Choroid plexus epithelial cell (primary cell): ENCODE data around the gene MYMX.

Experiments
- DNase-seq: peaks from one replicate; pipeline ENCODE4 v3.0.0-alpha.2; 2010; ENCODE audit warnings: low read depth
- H3K4me3 ChIP-seq: 2 replicates; pipeline ENCODE4 v1.5.1; 2011; ENCODE audit warnings: low read depth, mild to moderate bottlenecking, control low read depth, low read length, moderate library complexity
- CTCF ChIP-seq: conservative IDR thresholded peaks from 2 replicates; pipeline ENCODE4 v1.5.1; 2011; ENCODE audit warnings: low read depth, mild to moderate bottlenecking, control low read depth, inconsistent platforms, low read length, moderate library complexity

MYMX gene

DNA sequence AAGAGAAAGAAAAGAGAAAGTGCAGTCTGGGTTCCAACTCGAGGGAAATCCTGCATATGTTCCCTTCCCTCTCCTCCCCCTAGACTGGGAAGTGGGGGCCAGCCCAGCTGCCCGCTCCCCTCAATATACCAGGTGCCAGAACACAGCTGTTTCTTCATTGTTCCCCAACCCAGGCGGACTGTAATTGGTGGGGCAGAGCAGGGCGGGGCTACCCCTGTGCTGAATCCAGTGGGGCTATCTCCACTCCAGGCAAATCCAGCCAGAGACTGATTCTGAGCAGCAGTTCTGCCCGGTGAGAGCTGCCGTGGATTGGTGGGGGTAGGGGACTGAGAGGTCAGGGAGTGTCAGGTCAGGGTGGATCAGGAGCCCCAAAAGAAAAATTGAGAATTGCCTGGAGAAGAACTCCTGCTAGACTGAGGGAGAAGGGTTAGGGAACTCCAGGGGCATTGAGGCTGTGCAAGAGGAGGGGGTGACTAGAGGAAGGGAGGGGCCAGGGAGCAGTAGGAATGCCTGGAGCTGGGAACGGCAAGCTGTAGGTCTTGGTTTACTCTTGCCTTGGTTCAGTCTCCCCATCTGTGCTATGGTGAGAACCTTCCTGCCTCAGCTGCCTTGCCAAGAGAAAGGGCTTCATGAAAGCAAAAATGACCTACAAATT is at the start of gene MYMX:
Gene MYMX (plus strand): TSS at position 250 of the 655 bp plus-strand sequence. CDS start 546 bp downstream, outside the sequence.
- TF ChIP-seq CTCF = no peak
- no peak for DNase-seq
- no peak within 1 kb of the TSS for H3K4me3 ChIP-seq

DNA sequence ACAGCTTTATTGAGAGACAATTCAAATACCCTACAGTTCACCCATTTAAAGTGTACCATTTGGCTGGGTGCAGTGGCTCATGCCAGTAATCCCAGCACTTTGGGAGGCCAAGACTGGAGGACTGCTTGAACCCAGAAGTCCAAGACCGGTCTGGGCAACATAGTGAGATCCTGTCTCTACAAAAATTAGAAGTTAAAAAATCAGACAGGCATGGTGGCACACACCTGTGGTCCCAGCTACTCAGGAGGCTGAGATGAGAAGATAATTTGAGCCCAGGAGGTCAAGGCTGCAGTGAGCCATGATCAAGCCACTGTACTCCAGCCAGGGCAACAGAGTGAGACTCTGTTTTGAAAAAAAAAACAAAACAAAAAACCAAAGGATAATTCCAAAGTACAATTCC is 49.2 kb upstream of the MYMX start:
- no peak overlapping the region for H3K4me3 ChIP-seq
- TF ChIP-seq CTCF = no peak
- DNase-seq = no peak

GRCh38 chr6:44169154-44169553 is 47.6 kb upstream of the MYMX start:
- no peak for TF ChIP-seq CTCF
- no peak for DNase-seq
- H3K4me3 ChIP-seq = no peak overlapping the region

GRCh38 chr6:44169886-44170570 is 46.7 kb upstream of the MYMX start:
- no peak for DNase-seq
- TF ChIP-seq CTCF = no peak
- no peak overlapping the region for H3K4me3 ChIP-seq

GRCh38 chr6:44171899-44172546 is 44.7 kb upstream of the MYMX start:
- no peak for TF ChIP-seq CTCF
- H3K4me3 ChIP-seq = no peak overlapping the region
- DNase-seq = no peak

- no peak overlapping the region for H3K4me3 ChIP-seq
- peak; percentile 78 for DNase-seq
- TF ChIP-seq CTCF = peak; percentile 97
Measured at GRCh38 chr6:44172731-44173500, 43.8 kb upstream of the MYMX start.
